Hematopoietic multipotent progenitor cell treated with erythropoietin and hydrocortisone succinate and interleukin-3 and kit ligand, for 17 days (in vitro differentiated cells): Measurements from ENCODE around the gene ZNF593OS.

Experiments used
- DNase-seq: peaks from one replicate; pipeline ENCODE4 v3.0.0-alpha.2; 2015; ENCODE audit warnings: low spot score

ZNF593OS gene

GRCh38 chr1:26125946-26126320, 45.7 kb downstream of the ZNF593OS start:
- DNase-seq = no peak

GRCh38 chr1:26125382-26125781, 46.2 kb downstream of the ZNF593OS start:
- peak; percentile 62 for DNase-seq

- DNase-seq = peak; percentile 55
Measured at GRCh38 chr1:26124418-26125331, 47.0 kb downstream of the ZNF593OS start.

GRCh38 chr1:26122988-26123973, 48.4 kb downstream of the ZNF593OS start:
- DNase-seq = peak; percentile 86

GRCh38 chr1:26121854-26122773, 49.5 kb downstream of the ZNF593OS start:
- peak; percentile 62 for DNase-seq

- peak; percentile 4 for DNase-seq
Measured at GRCh38 chr1:26119892-26120608, 51.6 kb downstream of the ZNF593OS start.
